Panc1 (cell line): Measurements from ENCODE around the gene KRTAP9-4. TPM values are rescaled to one million over a fixed set of nuclear protein-coding genes. Genes with fewer than 3 reads are reported as not detected.
"Not testable (repeated sequence)": the region's sequence is repeated elsewhere in the genome, so short reads cannot be mapped to it uniquely, and the experiment has no call there.

Experiments used
- ATAC-seq: fragments of 200-7000 bp; cut with Tn5 transposase; 2 replicates; pipeline ENCODE4 v1.9.1; 2020; ENCODE audit warnings: mild to moderate bottlenecking, moderate library complexity
- BruUV-seq: library from RNA; stranded (reverse); fragments of 400-500 nt; replicated peaks from 2 replicates; lab custom pipeline; 2021; lab: Mats Ljungman, UMichigan
- CTCF ChIA-PET: fragments of 300-600 bp; sonication (Branson Sonifier 250); formaldehyde crosslinking; loops from one replicate; lab custom pipeline; 2022; ENCODE audit warnings: antibody characterized with exemption; lab: Charles Lee
- POLR2A ChIA-PET: fragments of 300-600 bp; sonication (Branson Sonifier 250); formaldehyde crosslinking; loops from one replicate; lab custom pipeline; 2022; ENCODE audit warnings: antibody characterized with exemption; lab: Charles Lee
- DNase-seq: peaks from one replicate; pipeline ENCODE4 v3.0.0-alpha.2; 2010; ENCODE audit warnings: low read depth, low spot score
- H3K27ac ChIP-seq: 2 replicates; pipeline ENCODE4 v1.5.1; 2011; ENCODE audit warnings: mild to moderate bottlenecking, low read length, inconsistent platforms
- H3K27me3 ChIP-seq: fragments of 200-500 bp; sonication (Bioruptor generic); 2 replicates; pipeline ENCODE4 v1.6.0; 2014; ENCODE audit warnings: low read length, inconsistent platforms; ENCODE audit not compliant: control insufficient read depth, insufficient read depth
- H3K36me3 ChIP-seq: fragments of 200-500 bp; sonication (Bioruptor generic); 2 replicates; pipeline ENCODE4 v1.5.1; 2014; ENCODE audit warnings: inconsistent platforms, mild to moderate bottlenecking, low read length, moderate library complexity; ENCODE audit not compliant: control insufficient read depth, insufficient read depth
- H3K4me1 ChIP-seq: 2 replicates; pipeline ENCODE4 v1.5.1; 2011; ENCODE audit warnings: inconsistent platforms, mild to moderate bottlenecking, low read length, moderate library complexity; ENCODE audit not compliant: control insufficient read depth, insufficient read depth
- H3K4me3 ChIP-seq, 2 experiments: 2 replicates each; pipeline ENCODE4 v1.5.1; 2011 to 2012; ENCODE audit warnings: low read depth in 2 of 2, low read length in 2 of 2, mild to moderate bottlenecking in 2 of 2, inconsistent platforms in 1 of 2, moderate library complexity in 1 of 2
- H3K9me3 ChIP-seq: fragments of 200-500 bp; sonication (Bioruptor generic); 2 replicates; pipeline ENCODE4 v1.5.1; 2014; ENCODE audit warnings: low read depth, mild to moderate bottlenecking, inconsistent platforms, low read length, moderate library complexity; ENCODE audit not compliant: control insufficient read depth, insufficient read depth
- CTCF ChIP-seq: fragments of 450-650 bp; IDR thresholded peaks from 2 replicates; pipeline ENCODE4 v1.5.1; 2017; ENCODE audit warnings: mild to moderate bottlenecking
- POLR2AphosphoS5 ChIP-seq: IDR thresholded peaks from 2 replicates; pipeline ENCODE4 v1.6.1; 2012; ENCODE audit warnings: mild to moderate bottlenecking, low read depth, low read length, moderate library complexity
- REST ChIP-seq, 2 experiments: IDR thresholded peaks; 2 replicates each; pipeline ENCODE4 v1.6.1; 2011 to 2012; ENCODE audit warnings: low read depth in 2 of 2, control low read depth in 1 of 2, low read length in 1 of 2, mild to moderate bottlenecking in 1 of 2, moderate library complexity in 1 of 2; ENCODE audit not compliant: insufficient read depth in 1 of 2
- SIN3A ChIP-seq: IDR thresholded peaks from 2 replicates; pipeline ENCODE4 v1.6.1; 2012; ENCODE audit warnings: low read depth, mild to moderate bottlenecking, low read length, moderate library complexity, borderline replicate concordance; ENCODE audit not compliant: insufficient read depth
- TCF7L2 ChIP-seq: IDR thresholded peaks from 2 replicates; pipeline ENCODE4 v1.6.1; 2011; ENCODE audit warnings: mild to moderate bottlenecking, low read depth, low read length, inconsistent platforms
- in situ Hi-C: cut with HindIII; loops from 2 replicates; pipeline ENCODE4 v1.10.0; 2016; ENCODE audit warnings: low sequenced_read_pairs, low pct_unique_long_range_greater_than_20kb
- intact Hi-C: fragments of 100-400 bp; cut with micrococcal nuclease; formaldehyde crosslinking; loops from one replicate; pipeline ENCODE4 v1.10.0; 2022; ENCODE audit not compliant: unreplicated experiment
- total RNA-seq: library from RNA; stranded (reverse); gene quantifications from one replicate; pipeline ENCODE4 v1.2.1, GENCODE V29; 2021; ENCODE audit not compliant: unreplicated experiment

The KRTAP9-4 gene
- total RNA-seq, 1 experiment from 2014 or later: not detected

- no peak overlapping the region for H3K27ac ChIP-seq
- H3K27me3 ChIP-seq: peaks cover 34% of the 10 kb centered on the region
- H3K9me3 ChIP-seq: no peaks in the 10 kb centered on the region
- no peaks in the 10 kb centered on the region for H3K4me1 ChIP-seq
- CTCF ChIA-PET: no interaction called here
- H3K4me3 ChIP-seq: no peak overlapping the region
- no peak for DNase-seq
- in situ Hi-C loops: no loop called here
- ATAC-seq: no peak
- no peaks in the 10 kb centered on the region for H3K36me3 ChIP-seq
- POLR2A ChIA-PET: no interaction called here
- intact Hi-C loops: no loop called here
- BruUV-seq: no TSS peak
- TF ChIP-seq SIN3A (no peak), TCF7L2 (no peak), POLR2AphosphoS5 (no peak), CTCF (no peak), REST (IDR thresholded peaks at IDR 0.05; ENCODE audit: insufficient read depth in 1 of 2, low read depth in 2 of 2, low read length in 1 of 2) (no peak)
Measured at GRCh38 chr17:41254861-41255260, 5.4 kb downstream of the KRTAP9-4 start.

- CTCF ChIA-PET: not testable (repeated sequence)
Measured at GRCh38 chr17:41255381-41256290, 6.1 kb downstream of the KRTAP9-4 start, which contains the start of gene KRTAP9-9. Gene KRTAP9-9 (plus strand): TSS chr17:41255384.

GRCh38 chr17:41256291-41256685 is 6.8 kb downstream of the KRTAP9-4 start:
- H3K36me3 ChIP-seq: no peaks in the 10 kb centered on the region
- intact Hi-C loops: no loop called here
- H3K4me1 ChIP-seq: no peaks in the 10 kb centered on the region
- in situ Hi-C loops: no loop called here
- no TSS peak for BruUV-seq
- POLR2A ChIA-PET: no interaction called here
- CTCF ChIA-PET: no interaction called here
- H3K27ac ChIP-seq: no peak overlapping the region
- H3K27me3 ChIP-seq: peaks cover 27% of the 10 kb centered on the region
- no peaks in the 10 kb centered on the region for H3K9me3 ChIP-seq
- no peak for DNase-seq
- no peak overlapping the region for H3K4me3 ChIP-seq
- TF ChIP-seq CTCF (no peak), REST (IDR thresholded peaks at IDR 0.05; ENCODE audit: insufficient read depth in 1 of 2, low read depth in 2 of 2, low read length in 1 of 2) (no peak), SIN3A (no peak), POLR2AphosphoS5 (no peak), TCF7L2 (no peak)
- ATAC-seq: no peak

More at GRCh38 chr17:41255381-41256290, 6.1 kb downstream of the KRTAP9-4 start, which contains the start of gene KRTAP9-9:
- H3K9me3 ChIP-seq, H3K4me1 ChIP-seq, BruUV-seq, H3K27ac ChIP-seq, intact Hi-C loops, H3K4me3 ChIP-seq, ATAC-seq, DNase-seq, POLR2A ChIA-PET, in situ Hi-C loops, H3K36me3 ChIP-seq: not testable (repeated sequence)
- peaks cover 30% of the 10 kb centered on the region for H3K27me3 ChIP-seq
